BLaER1 treated with 17β-estradiol and CSF1 and Interleukin-3, amounts not matched to agents 10 nM and 100 nM (cell line): ENCODE measurements around the gene PGA3.

Source experiments
- H3K27ac ChIP-seq, 11 experiments: shearing (Covaris generic); formaldehyde crosslinking; 2 replicates each; pipeline ENCODE4 v1.8.1; 2022
- H3K27me3 ChIP-seq, 11 experiments: shearing (Covaris generic); formaldehyde crosslinking; 2 replicates each; pipeline ENCODE4 v1.8.1; 2022
- H3K36me3 ChIP-seq, 11 experiments: shearing (Covaris generic); formaldehyde crosslinking; 2 replicates each; pipeline ENCODE4 v1.8.1; 2022
- H3K4me1 ChIP-seq, 10 experiments: shearing (Covaris generic); formaldehyde crosslinking; 2 replicates each; pipeline ENCODE4 v1.8.1; 2022
- H3K4me2 ChIP-seq, 11 experiments: shearing (Covaris generic); formaldehyde crosslinking; 2 replicates each; pipeline ENCODE4 v1.8.1; 2022
- H3K4me3 ChIP-seq, 10 experiments: shearing (Covaris generic); formaldehyde crosslinking; 2 replicates each; pipeline ENCODE4 v1.8.1; 2022
- H3K9ac ChIP-seq, 11 experiments: shearing (Covaris generic); formaldehyde crosslinking; 2 replicates each; pipeline ENCODE4 v1.8.1; 2022
- H3K9me3 ChIP-seq, 11 experiments: shearing (Covaris generic); formaldehyde crosslinking; replicated peaks in 1 of 11; 2 replicates each; pipeline ENCODE4 v1.8.1; 2022
- H4K20me1 ChIP-seq, 11 experiments: shearing (Covaris generic); formaldehyde crosslinking; 2 replicates each; pipeline ENCODE4 v1.8.1; 2022
- Cebpa-rat ChIP-seq, 11 experiments: shearing (Covaris generic); IDR thresholded peaks; 2 replicates each; pipeline ENCODE4 v1.8.1; 2022

PGA3 gene

DNA sequence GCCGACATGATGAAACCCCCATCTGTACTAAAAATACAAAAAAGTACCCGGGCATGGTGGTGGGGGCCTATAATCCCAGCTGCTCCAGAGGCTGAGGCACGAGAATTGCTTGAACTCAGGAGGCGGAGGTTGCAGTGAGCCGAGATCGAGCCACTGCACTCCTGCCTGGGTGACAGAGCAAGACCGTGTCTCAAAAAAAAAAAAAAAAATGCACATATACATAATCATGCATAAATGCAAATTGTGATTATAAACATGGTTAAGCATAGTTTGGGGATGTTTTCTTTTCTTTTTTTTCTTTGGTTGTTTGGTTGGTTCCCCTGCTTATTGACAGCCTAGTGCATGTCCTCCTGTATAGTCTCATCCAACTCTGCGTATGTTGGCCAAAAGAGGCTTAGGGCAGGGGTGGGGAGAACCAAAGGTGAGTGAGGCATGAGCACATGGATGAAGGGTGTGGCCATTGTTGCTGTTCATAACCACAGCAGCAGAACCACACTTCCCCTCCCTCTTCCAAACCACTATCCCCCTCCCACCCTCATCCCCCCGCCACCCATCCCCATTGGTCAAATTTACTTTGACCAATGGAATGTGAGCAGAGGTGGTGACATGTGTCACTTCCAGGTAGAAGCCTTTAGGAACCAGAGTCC, 35.1 kb upstream of the PGA3 start:
- peak overlapping the region in 8 of 11 experiments; percentile 53 to 77 (median 72); a peak in 11 of 22 replicates for H3K27ac ChIP-seq
- no peak for TF ChIP-seq Cebpa-rat (IDR thresholded peaks at IDR 0.05)
- no peaks in the 10 kb centered on the region for H3K27me3 ChIP-seq

DNA sequence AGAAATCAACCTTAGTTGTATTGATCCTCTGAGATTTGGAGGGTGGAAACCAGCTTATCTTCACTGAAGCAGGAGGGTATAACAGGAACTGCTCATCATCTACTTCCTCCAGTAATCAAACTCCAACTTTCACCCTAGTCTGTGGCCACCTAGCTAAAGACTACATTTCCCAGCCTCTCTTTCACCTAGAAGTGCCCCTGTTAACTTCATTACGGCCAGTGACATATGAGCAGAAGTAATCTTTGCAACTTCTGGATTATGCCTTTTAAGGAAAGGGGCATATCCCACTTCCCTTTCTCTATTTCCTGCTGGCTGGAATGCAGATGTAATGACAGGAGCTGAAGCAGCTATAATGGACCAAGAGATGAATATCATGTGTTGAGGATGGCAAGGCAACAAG, 34.5 kb upstream of the PGA3 start:
- peaks cover 0 to 37% (median 7%) of the 10 kb centered on the region in 11 experiments; a peak in 11 of 22 replicates for H3K9me3 ChIP-seq
- no peaks in the 10 kb centered on the region for H3K27me3 ChIP-seq
- H3K4me1 ChIP-seq = peaks cover 25 to 81% (median 54%) of the 10 kb centered on the region in 10 experiments
- peak overlapping the region in 6 of 11 experiments; percentile 4 to 74 (median 50); a peak in 9 of 22 replicates for H3K4me2 ChIP-seq
- H3K4me3 ChIP-seq = 0 out of 20 replicates have a peak overlapping the region, but pooled peaks of 1 of the 10 experiments have one; percentile 18
- no peaks in the 10 kb centered on the region for H4K20me1 ChIP-seq
- peak overlapping the region in 1 of 11 experiments; percentile 70; a peak in 1 of 22 replicates for H3K27ac ChIP-seq
- H3K9ac ChIP-seq = no peak overlapping the region
- H3K36me3 ChIP-seq = peaks cover 0 to under 1% (median 0%) of the 10 kb centered on the region in 11 experiments; a peak in 1 of 22 replicates
- no peak for TF ChIP-seq Cebpa-rat (IDR thresholded peaks at IDR 0.05)

More for the DNA sequence above, 35.1 kb upstream of the PGA3 start:
- Histone ChIP-seq H3K36me3 (peaks cover 0 to 6% (median 0%) of the 10 kb centered on the region in 11 experiments; a peak in 2 of 22 replicates), H3K4me2 (peak overlapping the region in 10 of 11 experiments; percentile 17 to 74 (median 58); a peak in 14 of 22 replicates), H3K4me1 (peaks cover 25 to 85% (median 60%) of the 10 kb centered on the region in 10 experiments), H4K20me1 (no peaks in the 10 kb centered on the region), H3K9ac (peak overlapping the region in 1 of 11 experiments; percentile 56; a peak in 2 of 22 replicates), H3K9me3 (peaks cover 0 to 44% (median 7%) of the 10 kb centered on the region in 11 experiments; a peak in 11 of 22 replicates), H3K4me3 (peak overlapping the region in 4 of 10 experiments; percentile 11 to 28 (median 25); a peak in 4 of 20 replicates)

DNA sequence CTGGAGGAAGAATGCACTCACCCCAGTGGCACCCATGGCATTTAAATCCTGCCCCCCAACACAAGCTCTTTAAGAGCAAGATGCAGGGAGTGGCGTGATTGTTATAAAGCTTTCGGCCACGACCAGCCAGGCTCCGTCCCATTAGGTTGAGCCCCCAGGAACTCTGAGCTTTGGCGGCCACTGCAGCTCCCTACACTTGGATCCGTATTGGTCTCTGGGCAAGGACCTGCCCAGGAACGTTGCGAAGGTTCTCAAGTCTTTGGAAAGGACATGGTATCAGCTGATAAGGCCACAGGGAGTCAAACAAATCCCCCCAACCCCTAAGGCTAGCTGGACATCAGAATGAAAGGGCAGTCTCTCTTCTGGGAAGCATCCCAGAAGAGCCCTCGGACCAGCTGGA, 32.7 kb upstream of the PGA3 start:
- peak overlapping the region in 2 of 11 experiments; percentile 6 to 79; a peak in 1 of 22 replicates for H3K4me2 ChIP-seq
- no peak for TF ChIP-seq Cebpa-rat (IDR thresholded peaks at IDR 0.05)
- H3K27me3 ChIP-seq = no peaks in the 10 kb centered on the region
- H3K9me3 ChIP-seq = peaks cover 0 to 32% (median 7%) of the 10 kb centered on the region in 11 experiments; a peak in 11 of 22 replicates
- no peaks in the 10 kb centered on the region for H3K36me3 ChIP-seq
- no peak overlapping the region for H3K4me3 ChIP-seq
- H3K4me1 ChIP-seq = peaks cover 25 to 66% (median 37%) of the 10 kb centered on the region in 10 experiments
- no peaks in the 10 kb centered on the region for H4K20me1 ChIP-seq
- H3K27ac ChIP-seq = no peak overlapping the region
- no peak overlapping the region for H3K9ac ChIP-seq

DNA sequence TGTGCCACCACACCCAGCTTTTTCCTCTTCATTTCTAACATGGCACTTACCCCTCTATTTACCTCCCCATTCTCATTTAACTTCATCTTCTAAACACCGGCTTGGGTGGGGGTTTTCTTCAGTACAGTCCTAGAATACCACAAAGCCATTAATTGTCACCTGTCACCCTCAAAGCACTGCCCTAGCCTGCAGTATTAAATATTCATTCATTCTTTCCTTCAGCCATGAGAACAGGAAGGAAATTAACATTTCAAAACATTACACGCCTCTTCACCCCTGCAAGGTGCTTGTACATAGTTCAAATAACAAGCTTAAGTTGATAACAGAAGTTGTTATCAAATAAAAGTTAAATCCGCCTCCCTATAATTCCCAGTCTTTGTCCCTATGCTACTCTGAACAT, 31.4 kb upstream of the PGA3 start:
- no peaks in the 10 kb centered on the region for H4K20me1 ChIP-seq
- H3K9me3 ChIP-seq = peaks cover 0 to 28% (median 7%) of the 10 kb centered on the region in 11 experiments; a peak in 11 of 22 replicates
- TF ChIP-seq Cebpa-rat (IDR thresholded peaks at IDR 0.05) = no peak

DNA sequence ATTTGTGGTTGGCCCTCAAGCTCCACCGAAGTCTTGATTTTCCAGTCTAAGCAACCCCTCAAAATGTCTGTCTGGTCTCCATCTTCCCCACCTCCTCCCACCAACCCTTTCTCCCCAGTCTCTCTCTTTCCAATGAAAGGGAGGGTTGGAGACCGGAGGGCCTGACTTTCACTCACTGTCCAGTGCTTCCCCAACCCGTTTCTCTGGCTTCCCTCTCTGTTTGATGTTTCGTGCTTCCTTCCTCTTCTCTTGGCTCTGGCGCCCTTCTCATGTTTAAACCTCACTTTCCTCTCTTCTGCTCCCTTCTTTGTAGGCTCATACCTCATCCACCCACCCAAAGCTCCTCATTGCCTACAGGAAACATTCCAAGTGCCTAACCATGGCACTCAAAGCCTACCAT, 31.0 kb upstream of the PGA3 start:
- H3K27me3 ChIP-seq = no peaks in the 10 kb centered on the region
- H3K9ac ChIP-seq = no peak overlapping the region; a peak in 1 of 22 replicates
- no peak for TF ChIP-seq Cebpa-rat (IDR thresholded peaks at IDR 0.05)
- peaks cover 24 to 58% (median 34%) of the 10 kb centered on the region in 10 experiments for H3K4me1 ChIP-seq
- peak overlapping the region; percentile 21 to 79 (median 66) for H3K4me2 ChIP-seq
- H3K36me3 ChIP-seq = no peaks in the 10 kb centered on the region
- H3K27ac ChIP-seq = 0 out of 22 replicates have a peak overlapping the region, but pooled peaks of 1 of the 11 experiments have one; percentile 8
- no peaks in the 10 kb centered on the region for H4K20me1 ChIP-seq
- H3K4me3 ChIP-seq = no peak overlapping the region
- peaks cover 0 to 28% (median 7%) of the 10 kb centered on the region in 11 experiments; a peak in 11 of 22 replicates for H3K9me3 ChIP-seq

More for the DNA sequence above, 31.4 kb upstream of the PGA3 start:
- Histone ChIP-seq H3K4me2 (peak overlapping the region; percentile 21 to 79 (median 66)), H3K9ac (no peak overlapping the region), H3K36me3 (no peaks in the 10 kb centered on the region), H3K27ac (0 out of 22 replicates have a peak overlapping the region, but pooled peaks of 1 of the 11 experiments have one; percentile 8), H3K4me3 (no peak overlapping the region), H3K4me1 (peaks cover 25 to 59% (median 36%) of the 10 kb centered on the region in 10 experiments), H3K27me3 (no peaks in the 10 kb centered on the region)

DNA sequence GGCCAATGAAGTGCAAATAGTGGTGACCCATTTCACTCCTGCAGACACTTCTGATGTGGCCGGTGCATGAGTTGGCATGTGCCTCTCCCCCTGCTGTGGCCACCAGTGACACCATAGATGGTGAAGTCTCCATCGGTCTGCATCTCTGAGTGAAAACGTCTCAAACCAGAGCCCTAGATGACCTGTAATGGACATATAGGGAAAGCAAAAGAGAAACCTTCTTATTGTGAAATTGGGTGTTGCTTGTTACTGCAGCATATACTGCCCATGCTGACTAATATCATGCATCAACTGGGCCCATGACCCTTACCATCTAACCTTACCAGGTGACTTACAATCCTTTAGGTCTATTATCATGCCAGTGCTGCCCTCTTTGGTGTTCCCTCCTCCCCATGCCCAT, 30.4 kb upstream of the PGA3 start:
- Histone ChIP-seq H3K4me3 (no peak overlapping the region), H3K9me3 (peaks cover 0 to 24% (median 7%) of the 10 kb centered on the region in 11 experiments; a peak in 11 of 22 replicates), H3K4me2 (peak overlapping the region; percentile 21 to 79 (median 66); a peak in 20 of 22 replicates), H3K4me1 (peaks cover 19 to 53% (median 29%) of the 10 kb centered on the region in 10 experiments), H3K9ac (no peak overlapping the region), H3K36me3 (no peaks in the 10 kb centered on the region), H3K27me3 (no peaks in the 10 kb centered on the region), H3K27ac (no peak overlapping the region), H4K20me1 (no peaks in the 10 kb centered on the region)
- TF ChIP-seq Cebpa-rat (IDR thresholded peaks at IDR 0.05) = no peak

DNA sequence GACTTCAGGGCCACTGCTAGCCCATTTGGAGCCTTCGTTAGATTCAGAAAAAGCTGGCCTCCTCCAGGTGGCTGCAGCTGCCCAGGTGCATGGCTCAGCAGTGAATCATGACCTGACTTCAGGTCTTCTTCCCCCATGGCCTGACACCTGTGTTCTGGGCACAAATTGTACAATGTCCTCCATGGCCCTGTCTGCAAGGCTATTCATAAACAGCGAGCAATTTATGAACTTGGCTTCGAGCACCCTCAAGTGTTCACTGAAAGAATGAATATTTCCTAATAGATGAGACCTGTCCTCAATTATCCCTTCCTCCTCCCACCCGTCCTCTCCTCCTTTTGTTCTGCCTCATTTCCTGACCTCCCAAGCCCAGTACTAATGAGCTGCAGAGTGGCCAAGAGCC, 29.9 kb upstream of the PGA3 start:
- Histone ChIP-seq H3K4me3 (no peak overlapping the region), H3K4me2 (0 out of 22 replicates have a peak overlapping the region, but pooled peaks of 1 of the 11 experiments have one; percentile 79), H3K4me1 (peaks cover 17 to 48% (median 24%) of the 10 kb centered on the region in 10 experiments), H3K9ac (no peak overlapping the region), H3K27me3 (no peaks in the 10 kb centered on the region), H3K27ac (no peak overlapping the region), H4K20me1 (no peaks in the 10 kb centered on the region), H3K36me3 (no peaks in the 10 kb centered on the region), H3K9me3 (peaks cover 0 to 20% (median 7%) of the 10 kb centered on the region in 11 experiments; a peak in 11 of 22 replicates)
- TF ChIP-seq Cebpa-rat (IDR thresholded peaks at IDR 0.05) = no peak

DNA sequence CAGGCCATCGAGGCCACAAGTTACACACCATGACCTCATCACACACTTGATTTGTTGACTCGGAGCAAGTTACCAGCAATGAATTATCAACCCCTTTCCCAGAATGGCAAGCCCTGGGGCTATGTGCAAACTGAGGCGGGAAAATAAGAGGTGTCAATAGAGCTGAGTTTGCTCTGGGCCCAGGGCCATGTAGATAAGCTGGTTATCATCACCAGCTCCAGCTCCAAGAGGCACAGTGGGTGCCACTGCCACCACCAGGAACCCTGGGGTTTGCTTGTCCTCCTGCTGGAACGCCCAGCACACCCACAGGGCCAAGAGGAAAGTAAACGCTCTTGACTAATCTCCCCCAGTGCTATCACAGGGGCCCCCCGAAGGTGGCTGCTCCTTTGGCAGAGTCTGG, 29.0 kb upstream of the PGA3 start:
- no peak overlapping the region for H3K4me3 ChIP-seq
- no peak overlapping the region for H3K9ac ChIP-seq
- H3K27ac ChIP-seq = no peak overlapping the region
- no peaks in the 10 kb centered on the region for H3K27me3 ChIP-seq
- no peaks in the 10 kb centered on the region for H4K20me1 ChIP-seq
- no peaks in the 10 kb centered on the region for H3K36me3 ChIP-seq
- H3K9me3 ChIP-seq = peaks cover 0 to 12% (median 5%) of the 10 kb centered on the region in 11 experiments; a peak in 11 of 22 replicates
- no peak overlapping the region for H3K4me2 ChIP-seq
- peaks cover 17 to 40% (median 18%) of the 10 kb centered on the region in 10 experiments for H3K4me1 ChIP-seq
- no peak for TF ChIP-seq Cebpa-rat (IDR thresholded peaks at IDR 0.05)

DNA sequence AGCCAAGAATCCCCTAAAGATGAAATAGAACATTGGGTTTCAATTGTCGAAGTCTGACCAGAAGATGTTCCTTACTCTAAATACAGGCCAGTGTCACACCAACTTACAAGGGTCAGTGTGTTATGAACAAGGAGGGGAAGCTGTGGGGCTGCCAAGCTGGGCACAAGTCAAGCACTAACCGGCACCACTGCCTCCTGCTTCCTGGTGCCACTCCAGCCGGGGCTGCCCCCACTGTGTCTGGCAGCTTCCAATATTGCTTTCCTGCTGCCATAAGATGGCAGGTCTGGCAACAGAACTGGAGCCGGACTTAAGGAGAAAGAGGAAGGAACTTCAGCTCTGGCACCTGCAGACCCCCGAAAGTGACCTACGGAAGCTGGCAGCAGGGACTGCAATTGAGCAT, 28.4 kb upstream of the PGA3 start:
- Histone ChIP-seq H3K27me3 (no peaks in the 10 kb centered on the region), H3K4me3 (no peak overlapping the region), H3K36me3 (no peaks in the 10 kb centered on the region), H3K4me2 (peak overlapping the region in 1 of 11 experiments; percentile 19; a peak in 1 of 22 replicates), H3K27ac (no peak overlapping the region), H3K4me1 (peaks cover 17 to 33% (median 18%) of the 10 kb centered on the region in 10 experiments), H3K9me3 (peaks cover 0 to 6% (median under 1%) of the 10 kb centered on the region in 11 experiments; a peak in 7 of 22 replicates), H4K20me1 (no peaks in the 10 kb centered on the region), H3K9ac (no peak overlapping the region)
- TF ChIP-seq Cebpa-rat (IDR thresholded peaks at IDR 0.05) = no peak
